H1 (cell line): Measurements from ENCODE around the gene NADSYN1. TPM values are rescaled to one million over a fixed set of nuclear protein-coding genes. Genes with fewer than 3 reads are reported as not detected.

ENCODE experiments used
- CTCF ChIA-PET: fragments of 300-600 bp; sonication (Branson Sonifier 250); formaldehyde crosslinking; loops from one replicate; lab custom pipeline; 2021; ENCODE audit not compliant: partially characterized antibody; lab: Charles Lee
- POLR2A ChIA-PET: fragments of 300-600 bp; sonication (Branson Sonifier 250); formaldehyde crosslinking; loops from one replicate; lab custom pipeline; 2021; ENCODE audit warnings: inconsistent platforms; ENCODE audit not compliant: partially characterized antibody; lab: Charles Lee
- DNase-seq, 2 experiments: peaks; one replicate each; pipeline versions ENCODE4 v3.0.0 to v3.0.0-alpha.2; 2010 to 2022; ENCODE audit warnings: low spot score in 2 of 2, low read depth in 1 of 2, mixed read lengths in 1 of 2
- FAIRE-seq: peaks from 2 replicates; lab custom pipeline; 2011; peaks lifted over from hg19 to GRCh38; lab: Jason Lieb, UNC
- H2AFZ ChIP-seq: 2 replicates; pipeline ENCODE4 v1.8.1; 2012; ENCODE audit warnings: low read length, inconsistent platforms
- H2AK5ac ChIP-seq: 2 replicates; pipeline ENCODE4 v1.6.1; 2013; ENCODE audit warnings: low read depth, low read length
- H2BK120ac ChIP-seq: replicated peaks from 2 replicates; pipeline ENCODE3; 2013; ENCODE audit warnings: low read depth, low read length, inconsistent platforms
- H2BK12ac ChIP-seq: 2 replicates; pipeline ENCODE4 v1.6.1; 2013; ENCODE audit warnings: low read depth, low read length
- H2BK15ac ChIP-seq: 2 replicates; pipeline ENCODE4 v1.6.1; 2013; ENCODE audit warnings: low read length
- H2BK20ac ChIP-seq: 2 replicates; pipeline ENCODE4 v1.6.1; 2013; ENCODE audit warnings: low read length
- H2BK5ac ChIP-seq: 2 replicates; pipeline ENCODE4 v1.6.1; 2013; ENCODE audit warnings: low read depth, low read length
- H3K14ac ChIP-seq: 2 replicates; pipeline ENCODE4 v1.6.1; 2013; ENCODE audit warnings: inconsistent platforms; ENCODE audit not compliant: insufficient read length
- H3K18ac ChIP-seq: 2 replicates; pipeline ENCODE4 v1.6.1; 2013; ENCODE audit warnings: low read length; ENCODE audit errors: extremely low read depth
- H3K23ac ChIP-seq: 2 replicates; pipeline ENCODE4 v1.6.1; 2013; ENCODE audit warnings: inconsistent platforms; ENCODE audit not compliant: insufficient read length
- H3K23me2 ChIP-seq: 2 replicates; pipeline ENCODE4 v1.6.1; 2013; ENCODE audit warnings: low read depth, low read length
- H3K27ac ChIP-seq: 2 replicates; pipeline ENCODE4 v1.6.1; 2011; ENCODE audit warnings: low read depth, low read length, inconsistent platforms
- H3K27me3 ChIP-seq, 4 experiments: replicated peaks in 1 of 4; 1 replicate in 1 of 4; 2 replicates in 3 of 4; pipeline versions ENCODE4 v1.6.1 to v1.8.1; 2011 to 2013; ENCODE audit warnings: low read length in 3 of 4, mild to moderate bottlenecking in 3 of 4, inconsistent platforms in 2 of 4, mixed read lengths in 2 of 4, moderate library complexity in 1 of 4; ENCODE audit not compliant: control insufficient read depth in 3 of 4, insufficient read depth in 3 of 4; ENCODE audit errors: extremely low read depth in 1 of 4
- H3K36me3 ChIP-seq, 4 experiments: 2 replicates each; pipeline versions ENCODE4 v1.6.1 to v1.8.1; 2011 to 2013; ENCODE audit warnings: mild to moderate bottlenecking in 4 of 4, low read length in 3 of 4, moderate library complexity in 2 of 4, control low read depth in 1 of 4, inconsistent platforms in 1 of 4; ENCODE audit not compliant: insufficient read depth in 4 of 4, control insufficient read depth in 2 of 4
- H3K4ac ChIP-seq: replicated peaks from 2 replicates; pipeline ENCODE3; 2013; ENCODE audit warnings: low read length, low read depth, mixed read lengths, inconsistent platforms; ENCODE audit not compliant: insufficient read length
- H3K4me1 ChIP-seq, 4 experiments: replicated peaks in 1 of 4; 1 replicate in 1 of 4; 2 replicates in 3 of 4; pipeline versions ENCODE4 v1.6.1 to v1.8.1; 2011 to 2013; ENCODE audit warnings: low read length in 3 of 4, inconsistent platforms in 2 of 4, mixed read lengths in 1 of 4; ENCODE audit not compliant: insufficient read depth in 4 of 4, control insufficient read depth in 3 of 4
- H3K4me2 ChIP-seq, 2 experiments: 2 replicates each; pipeline versions ENCODE4 v1.6.1 to v1.8.1; 2011 to 2013; ENCODE audit warnings: low read depth in 2 of 2, low read length in 2 of 2, control low read depth in 1 of 2, inconsistent platforms in 1 of 2, mild to moderate bottlenecking in 1 of 2; ENCODE audit not compliant: insufficient read depth in 1 of 2
- H3K4me3 ChIP-seq, 4 experiments: fragments of 200-600, 300-600 bp in 1 of 4; sonication (generic), shearing (Covaris generic), sonication (Bioruptor Twin) in 1 of 4; 2 replicates each; pipeline versions ENCODE4 v1.5.1 to v1.8.1; 2011 to 2016; ENCODE audit warnings: low read length in 4 of 4, low read depth in 3 of 4, control low read depth in 2 of 4, inconsistent platforms in 2 of 4, mild to moderate bottlenecking in 2 of 4, mixed read lengths in 1 of 4, moderate library complexity in 1 of 4; ENCODE audit not compliant: insufficient read depth in 2 of 4; ENCODE audit errors: extremely low read depth in 1 of 4
- H3K56ac ChIP-seq: replicated peaks from 2 replicates; pipeline ENCODE3; 2013; ENCODE audit warnings: low read depth, mild to moderate bottlenecking, mixed read lengths, low read length, inconsistent platforms; ENCODE audit not compliant: insufficient read length
- H3K79me1 ChIP-seq: 2 replicates; pipeline ENCODE4 v1.6.1; 2013; ENCODE audit warnings: low read depth, low read length, control low read depth
- H3K79me2 ChIP-seq, 2 experiments: 2 replicates each; pipeline versions ENCODE4 v1.6.1 to v1.8.1; 2012 to 2013; ENCODE audit warnings: low read length in 2 of 2, mild to moderate bottlenecking in 2 of 2, inconsistent platforms in 1 of 2; ENCODE audit not compliant: insufficient read depth in 2 of 2, control insufficient read depth in 1 of 2
- H3K9ac ChIP-seq, 4 experiments: replicated peaks in 1 of 4; 1 replicate in 1 of 4; 2 replicates in 3 of 4; pipeline versions ENCODE4 v1.6.1 to v1.8.1; 2011 to 2013; ENCODE audit warnings: low read depth in 3 of 4, low read length in 3 of 4, control low read depth in 2 of 4, mild to moderate bottlenecking in 2 of 4, moderate library complexity in 2 of 4, inconsistent platforms in 1 of 4; ENCODE audit errors: extremely low read depth in 1 of 4
- H3K9me3 ChIP-seq, 2 experiments: 2 replicates each; pipeline versions ENCODE4 v1.6.1 to v1.8.1; 2012 to 2013; ENCODE audit warnings: mild to moderate bottlenecking in 2 of 2, moderate library complexity in 2 of 2, control low read depth in 1 of 2, inconsistent platforms in 1 of 2, low read depth in 1 of 2, low read length in 1 of 2, mixed read lengths in 1 of 2; ENCODE audit not compliant: insufficient read depth in 2 of 2
- H4K20me1 ChIP-seq, 2 experiments: replicated peaks in 1 of 2; 2 replicates each; pipeline versions ENCODE3 to v1.8.1; 2011 to 2013; ENCODE audit warnings: inconsistent platforms in 2 of 2, low read length in 2 of 2, mild to moderate bottlenecking in 1 of 2; ENCODE audit not compliant: insufficient read depth in 2 of 2, control insufficient read depth in 1 of 2
- H4K5ac ChIP-seq: 2 replicates; pipeline ENCODE4 v1.6.1; 2013; ENCODE audit warnings: low read length, low read depth, mixed read lengths, inconsistent platforms; ENCODE audit not compliant: insufficient read length
- H4K8ac ChIP-seq: 2 replicates; pipeline ENCODE4 v1.8.0; 2013; ENCODE audit warnings: mild to moderate bottlenecking, moderate library complexity, low read length, inconsistent platforms; ENCODE audit not compliant: insufficient read depth; ENCODE audit errors: extremely low read depth
- H4K91ac ChIP-seq: replicated peaks from 2 replicates; pipeline ENCODE3; 2013; ENCODE audit warnings: low read length, mixed read lengths, inconsistent platforms; ENCODE audit not compliant: insufficient read length
- POLR2AphosphoS5 ChIP-seq: IDR thresholded peaks from 2 replicates; pipeline ENCODE4 v1.6.1; 2011; ENCODE audit warnings: low read depth, low read length
- WGBS, 2 experiments: shearing (Covaris generic) in 1 of 2; methylation state at CpG; one replicate each; pipeline versions ENCODE4 v1.1.6 to v1.1.7; 2013 to 2015; ENCODE audit warnings: low lambda C conversion rate in 2 of 2, mixed read lengths in 2 of 2, inconsistent platforms in 1 of 2, low coverage in 1 of 2, missing lambda C conversion rate in 1 of 2; ENCODE audit not compliant: insufficient replicate concordance in 2 of 2, insufficient coverage in 1 of 2, insufficient read length in 1 of 2; ENCODE audit errors: extremely low coverage in 1 of 2, missing lambda C conversion rate in 1 of 2; 5-methylcytosine and 5-hydroxymethylcytosine counted together
- polyA plus RNA-seq, 7 experiments: library from polyadenylated mRNA; depleted of rRNA in 3 of 7; stranded (reverse) in 5 of 7; unstranded in 2 of 7; fragments of >200 nt in 5 of 7; fragments of 200-250 nt in 2 of 7; gene quantifications; 1 replicate in 5 of 7; 2 replicates in 1 of 7; 4 replicates in 1 of 7; pipeline versions ENCODE4 v1.2.1 to v1.2.3, GENCODE V29; 2011 to 2013; ENCODE audit warnings: missing spikeins in 2 of 7, mixed read lengths in 2 of 7
- total RNA-seq: library from RNA; stranded (reverse); fragmentation: NEBNext Ultra II Directional; extraction: Animal tissue kit (Norgen Biotek cat#: 25700); gene quantifications from 2 replicates; pipeline ENCODE4 v1.2.1, GENCODE V29; 2021

The NADSYN1 gene
- total and polyA plus RNA-seq, 2 of the 8 experiments (the other 6 are each of a cell fraction or from before 2014, with no cell fraction given), result 38.3 to 38.6 TPM

GRCh38 chr11:71548120-71548519 is 95.1 kb downstream of the NADSYN1 start, which contains the start of gene KRTAP5-9:
Gene KRTAP5-9 (plus strand): TSS chr11:71548420. CDS start chr11:71548658, 238 bp downstream.
- no peak within 1 kb of the TSS for H3K23ac ChIP-seq
- no peak within 1 kb of the TSS for H3K4me2 ChIP-seq
- 0 out of 2 replicates have a peak within 1 kb of the TSS, but pooled peaks have one; percentile 10 for H2BK5ac ChIP-seq
- no peak within 1 kb of the TSS; the same call in 1 of the 2 replicates for H4K8ac ChIP-seq
- 92% methylated on average over 5 of the region's 5 CpGs; no CpG with 5 or more reads in 1 of the 2 experiments for WGBS, 2 experiments
- no peak within 1 kb of the TSS for H2BK12ac ChIP-seq
- H3K23me2 ChIP-seq, result no peaks in the 10 kb centered on the region
- no peak within 1 kb of the TSS for H4K91ac ChIP-seq
- no peaks in the 10 kb centered on the region for H3K79me2 ChIP-seq
- H3K18ac ChIP-seq, result no peak within 1 kb of the TSS
- H3K4ac ChIP-seq, result no peak within 1 kb of the TSS
- H3K27me3 ChIP-seq, result no peaks in the 10 kb centered on the region
- no peak within 1 kb of the TSS for H3K27ac ChIP-seq
- no peak within 1 kb of the TSS for H3K9ac ChIP-seq
- H2BK120ac ChIP-seq, result no peak within 1 kb of the TSS
- H2AFZ ChIP-seq, result no peak within 1 kb of the TSS
- H3K79me1 ChIP-seq, result no peaks in the 10 kb centered on the region
- no peak for TF ChIP-seq POLR2AphosphoS5
- H4K20me1 ChIP-seq, result no peaks in the 10 kb centered on the region
- CTCF ChIA-PET, result interaction anchor here (1.2 to 4.0 kb wide), 3 partner anchors 15 to 42 kb away, joined by 3 to 15 read pairs (median 5); no protein-coding TSS in a partner anchor
- no peak within 1 kb of the TSS for H3K4me3 ChIP-seq
- POLR2A ChIA-PET, result no interaction called here
- no peak within 1 kb of the TSS for H2BK15ac ChIP-seq
- no peak for DNase-seq
- H2AK5ac ChIP-seq, result no peak within 1 kb of the TSS
- no peak within 1 kb of the TSS for H3K56ac ChIP-seq
- no peak for FAIRE-seq
- no peak within 1 kb of the TSS for H2BK20ac ChIP-seq
- H4K5ac ChIP-seq, result no peak within 1 kb of the TSS
- no peaks in the 10 kb centered on the region; a peak in 1 of 4 replicates for H3K9me3 ChIP-seq
- H3K4me1 ChIP-seq, result peaks cover 0 to 2% (median 0%) of the 10 kb centered on the region in 4 experiments; a peak in 1 of 7 replicates
- no peak within 1 kb of the TSS for H3K14ac ChIP-seq
- H3K36me3 ChIP-seq, result no peaks in the 10 kb centered on the region
